ENCODE data around the gene ETFDH.
"Not testable (repeated sequence)": the region's sequence is repeated elsewhere in the genome, so short reads cannot be mapped to it uniquely, and the experiment has no call there.

- TF ChIP-seq TAF1 (IDR thresholded peaks at IDR 0.05; ENCODE audit: borderline replicate concordance, low read depth, low read length); HDAC6 (IDR thresholded peaks at IDR 0.05; ENCODE audit: unreplicated experiment); NRF1 (conservative IDR thresholded peaks at IDR 0.05; ENCODE audit: low read depth, low read length); SIX5 (IDR thresholded peaks at IDR 0.05; ENCODE audit: low read depth, low read length, severe bottlenecking); SIN3A (IDR thresholded peaks at IDR 0.05; ENCODE audit: low read depth, low read length); NFYB (IDR thresholded peaks at IDR 0.05; ENCODE audit: insufficient read depth, low read depth, low read length); CTCF (IDR thresholded peaks at IDR 0.05 in 2 of 3, conservative IDR thresholded peaks at IDR 0.05 in 1 of 3; ENCODE audit: control insufficient read depth in 2 of 3, extremely low read depth in 1 of 3, insufficient read depth in 1 of 3, low read depth in 3 of 3, low read length in 3 of 3); BHLHE40 (IDR thresholded peaks at IDR 0.05; ENCODE audit: borderline replicate concordance in 1 of 2, low read depth in 2 of 2, low read length in 1 of 2); SP1 (IDR thresholded peaks at IDR 0.05; ENCODE audit: low read depth, low read length): not testable (repeated sequence)
These were observed 8.8 kb upstream of the ETFDH start for GRCh38 chr4:158663255-158663654.

Data from GM12878 (cell line).